K562 (cell line): Measurements from ENCODE around the gene CD96. TPM values are rescaled to one million over a fixed set of nuclear protein-coding genes. Genes with fewer than 3 reads are reported as not detected.

Source experiments
- ATAC-seq: fragments of 200-7000 bp; cut with Tn5 transposase; 3 replicates; pipeline ENCODE4 v1.9.1; 2020; ENCODE audit warnings: moderate library complexity
- BruUV-seq: library from RNA; stranded (reverse); fragments of 400-500 nt; replicated peaks from 2 replicates; lab custom pipeline; 2021; lab: Mats Ljungman, UMichigan
- CTCF ChIA-PET: fragments of 300-600 bp; formaldehyde crosslinking; extraction: SDS; loops from one replicate; lab custom pipeline; 2021; ENCODE audit warnings: low intra/inter-chr PET ratio; lab: Yijun Ruan, JAX
- POLR2A ChIA-PET: fragments of 300-600, 350-650 bp; sonication (Branson Sonifier 250); formaldehyde crosslinking; extraction: SDS; loops from one replicate; lab custom pipeline; 2021; ENCODE audit warnings: antibody characterized with exemption, inconsistent platforms; lab: Yijun Ruan, JAX
- DNase-seq, 4 experiments: peaks; one replicate each; pipeline versions ENCODE4 v3.0.0 to v3.0.0-alpha.2; 2011 to 2018; ENCODE audit warnings: low spot score in 3 of 4, mixed read lengths in 3 of 4; ENCODE audit errors: extremely low read depth in 1 of 4
- FAIRE-seq: peaks from 2 replicates; lab custom pipeline; 2011; peaks lifted over from hg19 to GRCh38; lab: Jason Lieb, UNC
- H2AFZ ChIP-seq: 2 replicates; pipeline ENCODE4 v1.6.0; 2011; ENCODE audit warnings: low read depth, low read length, control low read depth, inconsistent platforms
- H3K27ac ChIP-seq: fragments of 200-600 bp; 3 replicates; pipeline ENCODE4 v1.8.0; 2011; ENCODE audit warnings: low read depth, mild to moderate bottlenecking, control low read depth, inconsistent platforms, low read length, moderate library complexity, mixed read lengths; ENCODE audit errors: extremely low read depth
- H3K27me3 ChIP-seq, 2 experiments: fragments of 300-600 bp in 1 of 2; 2 replicates in 1 of 2; 3 replicates in 1 of 2; pipeline versions ENCODE4 v1.6.0 to v1.8.0; 2011; ENCODE audit warnings: inconsistent platforms in 2 of 2, low read length in 2 of 2, mild to moderate bottlenecking in 1 of 2, mixed read lengths in 1 of 2, moderate library complexity in 1 of 2; ENCODE audit not compliant: control insufficient read depth in 2 of 2, insufficient read depth in 2 of 2
- H3K36me3 ChIP-seq: fragments of 300-600 bp; 3 replicates; pipeline ENCODE4 v1.8.0; 2011; ENCODE audit warnings: mild to moderate bottlenecking, low read length, inconsistent platforms; ENCODE audit not compliant: control insufficient read depth, insufficient read depth
- H3K4me1 ChIP-seq, 2 experiments: fragments of 200-600 bp in 1 of 2; replicated peaks in 1 of 2; 2 replicates in 1 of 2; 3 replicates in 1 of 2; pipeline versions ENCODE4 v1.5.1 to v1.8.0; 2011; ENCODE audit warnings: inconsistent platforms in 2 of 2, low read length in 2 of 2, mild to moderate bottlenecking in 1 of 2, mixed read lengths in 1 of 2, moderate library complexity in 1 of 2; ENCODE audit not compliant: control insufficient read depth in 2 of 2, insufficient read depth in 2 of 2
- H3K4me2 ChIP-seq: 2 replicates; pipeline ENCODE4 v1.6.1; 2011; ENCODE audit warnings: low read length, control low read depth, inconsistent platforms, mixed read lengths; ENCODE audit not compliant: insufficient read depth
- H3K4me3 ChIP-seq: fragments of 200-600 bp; sonication (generic), shearing (Covaris generic); 2 replicates; pipeline ENCODE4 v1.5.1; 2016; ENCODE audit warnings: control low read depth, inconsistent platforms
- H3K79me2 ChIP-seq: fragments of 200-600 bp; 3 replicates; pipeline ENCODE4 v1.8.0; 2011; ENCODE audit warnings: low read length, inconsistent platforms; ENCODE audit not compliant: control insufficient read depth, insufficient read depth
- H3K9ac ChIP-seq, 2 experiments: 2 replicates each; pipeline versions ENCODE4 v1.6.0 to v1.6.1; 2011; ENCODE audit warnings: low read depth in 2 of 2, low read length in 2 of 2, control low read depth in 1 of 2, inconsistent platforms in 1 of 2, mild to moderate bottlenecking in 1 of 2, mixed read lengths in 1 of 2; ENCODE audit not compliant: insufficient read depth in 1 of 2
- H3K9me1 ChIP-seq: one replicate; pipeline ENCODE4 v1.6.0; 2011; ENCODE audit warnings: inconsistent platforms, mild to moderate bottlenecking, low read length, moderate library complexity; ENCODE audit not compliant: control insufficient read depth, insufficient read depth
- H3K9me3 ChIP-seq: replicated peaks from 2 replicates; pipeline ENCODE4 v1.5.1; 2011; ENCODE audit warnings: low read depth, low read length, inconsistent platforms; ENCODE audit not compliant: control insufficient read depth, insufficient read depth
- H4K20me1 ChIP-seq: replicated peaks from 2 replicates; pipeline ENCODE4 v1.6.1; 2011; ENCODE audit warnings: low read length, inconsistent platforms, mixed read lengths; ENCODE audit not compliant: control insufficient read depth, insufficient read depth
- L3MBTL2 ChIP-seq: fragments of 450-650 bp; IDR thresholded peaks from 2 replicates; pipeline ENCODE4 v1.6.1; 2016; ENCODE audit warnings: mild to moderate bottlenecking, moderate library complexity
- OTX1 ChIP-seq: fragments of 450-650 bp; formaldehyde crosslinking; IDR thresholded peaks from 2 replicates; pipeline ENCODE4 v1.4.0; 2022; ENCODE audit warnings: mild to moderate bottlenecking
- PTBP1 ChIP-seq: fragments of 200-400 bp; formaldehyde crosslinking; IDR thresholded peaks from 2 replicates; pipeline ENCODE4 v1.6.1; 2017; ENCODE audit warnings: low read depth, low read length
- RB1 ChIP-seq: fragments of 450-650 bp; IDR thresholded peaks from 2 replicates; pipeline ENCODE4 v1.6.1; 2017; ENCODE audit warnings: low read depth, mild to moderate bottlenecking
- RFX5 ChIP-seq: IDR thresholded peaks from 2 replicates; pipeline ENCODE4 v1.6.1; 2011; ENCODE audit warnings: low read depth, mild to moderate bottlenecking, improper control_type of control experiment, low read length
- ZNF561 ChIP-seq: fragments of 450-650 bp; formaldehyde crosslinking; conservative IDR thresholded peaks from 2 replicates; pipeline ENCODE4 v1.4.0; 2020; ENCODE audit warnings: mild to moderate bottlenecking, moderate library complexity
- in situ Hi-C: fragments of 300-500 bp; cut with MboI; formaldehyde crosslinking; loops from 4 replicates; pipeline ENCODE4 v1.15.0; 2018; ENCODE audit warnings: inconsistent platforms, mixed read lengths
- intact Hi-C: fragments of 100-400 bp; cut with micrococcal nuclease; formaldehyde crosslinking; loops from 2 replicates; pipeline ENCODE4 v1.14.2; 2022
- polyA plus RNA-seq, 8 experiments: library from polyadenylated mRNA; depleted of rRNA in 4 of 8; stranded (reverse) in 5 of 8; unstranded in 3 of 8; fragments of >200 nt; fragmentation: Nextera tagmentation in 2 of 8; fragmentation: Illumina TruSeq in 1 of 8; extraction: Ambion mirVana in 2 of 8; extraction: Trizol in 1 of 8; gene quantifications; 2 replicates each; pipeline versions ENCODE4 v1.2.1 to v1.2.3, GENCODE V29; 2011 to 2014; ENCODE audit warnings: inconsistent platforms in 1 of 8, missing spikeins in 1 of 8
- total RNA-seq, 7 experiments: library from RNA; depleted of rRNA in 6 of 7; stranded (reverse); fragments of >200 nt in 6 of 7; fragmentation: Illumina TruSeq in 2 of 7; extraction: Trizol in 2 of 7; gene quantifications; 2 replicates each; pipeline versions ENCODE4 v1.2.1 to v1.2.3, GENCODE V29; 2011 to 2021; ENCODE audit warnings: low replicate concordance in 1 of 7
- TF ChIP-seq, protein P1 (sequence below): fragments of 450-650 bp; formaldehyde crosslinking; IDR thresholded peaks from 2 replicates; pipeline ENCODE4 v1.4.0; 2022; ENCODE audit warnings: missing genetic modification characterization
- TF ChIP-seq, protein P2 (sequence below): fragments of 250-450 bp; sonication (Bioruptor Pico); IDR thresholded peaks from 2 replicates; pipeline ENCODE4 v1.5.0; 2021
- TF ChIP-seq, protein P3 (sequence below): fragments of 250-450 bp; sonication (Bioruptor Pico); IDR thresholded peaks from 2 replicates; pipeline ENCODE4 v1.5.0; 2021; ENCODE audit warnings: mild to moderate bottlenecking, moderate library complexity

CD96 gene
- total and polyA plus RNA-seq, 9 of the 15 experiments (the other 6 are each of a cell fraction or from before 2014, with no cell fraction given) = 0.32 to 5.7 (median 1.2) TPM

DNA sequence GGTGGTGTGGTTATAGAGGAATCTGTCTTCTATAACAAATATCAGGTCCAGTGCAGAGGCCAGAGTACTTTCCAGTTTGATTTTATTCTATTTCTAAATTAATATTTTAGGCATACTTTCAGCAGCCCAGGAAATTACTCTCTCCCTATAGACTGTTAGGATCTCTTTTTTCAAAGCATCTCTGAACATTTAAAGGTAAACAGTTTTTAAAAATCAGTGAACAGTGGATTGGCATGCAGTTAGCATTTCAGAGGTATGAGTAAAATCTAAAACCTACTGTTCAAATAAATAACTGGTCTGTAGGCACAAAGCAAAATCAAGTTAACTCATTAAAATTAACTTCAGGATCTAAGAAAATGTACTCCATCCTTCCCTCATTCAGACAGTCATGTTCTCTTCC, 50.1 kb downstream of the CD96 start:
- POLR2A ChIA-PET = no interaction called here
- FAIRE-seq (no peak), DNase-seq (no peak), ATAC-seq (no peak)
- in situ Hi-C loops = no loop called here
- no peaks in the 10 kb centered on the region for H3K9me3 ChIP-seq
- no peaks in the 10 kb centered on the region for H3K36me3 ChIP-seq
- no peak overlapping the region for H3K27ac ChIP-seq
- H3K79me2 ChIP-seq = no peaks in the 10 kb centered on the region
- H3K4me3 ChIP-seq = no peak overlapping the region
- H3K9me1 ChIP-seq = no peaks in the 10 kb centered on the region
- BruUV-seq = no TSS peak
- H3K9ac ChIP-seq = no peak overlapping the region
- TF ChIP-seq OTX1 (CRISPR knock-in tag) (no peak), PTBP1 (no peak), ZNF561 (CRISPR knock-in tag) (no peak), RB1 (no peak), RFX5 (no peak), L3MBTL2 (no peak)
- TF ChIP-seq, protein P1, sequence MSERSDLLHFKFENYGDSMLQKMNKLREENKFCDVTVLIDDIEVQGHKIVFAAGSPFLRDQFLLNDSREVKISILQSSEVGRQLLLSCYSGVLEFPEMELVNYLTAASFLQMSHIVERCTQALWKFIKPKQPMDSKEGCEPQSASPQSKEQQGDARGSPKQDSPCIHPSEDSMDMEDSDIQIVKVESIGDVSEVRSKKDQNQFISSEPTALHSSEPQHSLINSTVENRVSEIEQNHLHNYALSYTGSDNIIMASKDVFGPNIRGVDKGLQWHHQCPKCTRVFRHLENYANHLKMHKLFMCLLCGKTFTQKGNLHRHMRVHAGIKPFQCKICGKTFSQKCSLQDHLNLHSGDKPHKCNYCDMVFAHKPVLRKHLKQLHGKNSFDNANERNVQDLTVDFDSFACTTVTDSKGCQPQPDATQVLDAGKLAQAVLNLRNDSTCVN = no peak
- TF ChIP-seq, protein P2, sequence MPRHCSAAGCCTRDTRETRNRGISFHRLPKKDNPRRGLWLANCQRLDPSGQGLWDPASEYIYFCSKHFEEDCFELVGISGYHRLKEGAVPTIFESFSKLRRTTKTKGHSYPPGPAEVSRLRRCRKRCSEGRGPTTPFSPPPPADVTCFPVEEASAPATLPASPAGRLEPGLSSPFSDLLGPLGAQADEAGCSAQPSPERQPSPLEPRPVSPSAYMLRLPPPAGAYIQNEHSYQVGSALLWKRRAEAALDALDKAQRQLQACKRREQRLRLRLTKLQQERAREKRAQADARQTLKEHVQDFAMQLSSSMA (CRISPR knock-in tag) = no peak
- TF ChIP-seq, protein P3, sequence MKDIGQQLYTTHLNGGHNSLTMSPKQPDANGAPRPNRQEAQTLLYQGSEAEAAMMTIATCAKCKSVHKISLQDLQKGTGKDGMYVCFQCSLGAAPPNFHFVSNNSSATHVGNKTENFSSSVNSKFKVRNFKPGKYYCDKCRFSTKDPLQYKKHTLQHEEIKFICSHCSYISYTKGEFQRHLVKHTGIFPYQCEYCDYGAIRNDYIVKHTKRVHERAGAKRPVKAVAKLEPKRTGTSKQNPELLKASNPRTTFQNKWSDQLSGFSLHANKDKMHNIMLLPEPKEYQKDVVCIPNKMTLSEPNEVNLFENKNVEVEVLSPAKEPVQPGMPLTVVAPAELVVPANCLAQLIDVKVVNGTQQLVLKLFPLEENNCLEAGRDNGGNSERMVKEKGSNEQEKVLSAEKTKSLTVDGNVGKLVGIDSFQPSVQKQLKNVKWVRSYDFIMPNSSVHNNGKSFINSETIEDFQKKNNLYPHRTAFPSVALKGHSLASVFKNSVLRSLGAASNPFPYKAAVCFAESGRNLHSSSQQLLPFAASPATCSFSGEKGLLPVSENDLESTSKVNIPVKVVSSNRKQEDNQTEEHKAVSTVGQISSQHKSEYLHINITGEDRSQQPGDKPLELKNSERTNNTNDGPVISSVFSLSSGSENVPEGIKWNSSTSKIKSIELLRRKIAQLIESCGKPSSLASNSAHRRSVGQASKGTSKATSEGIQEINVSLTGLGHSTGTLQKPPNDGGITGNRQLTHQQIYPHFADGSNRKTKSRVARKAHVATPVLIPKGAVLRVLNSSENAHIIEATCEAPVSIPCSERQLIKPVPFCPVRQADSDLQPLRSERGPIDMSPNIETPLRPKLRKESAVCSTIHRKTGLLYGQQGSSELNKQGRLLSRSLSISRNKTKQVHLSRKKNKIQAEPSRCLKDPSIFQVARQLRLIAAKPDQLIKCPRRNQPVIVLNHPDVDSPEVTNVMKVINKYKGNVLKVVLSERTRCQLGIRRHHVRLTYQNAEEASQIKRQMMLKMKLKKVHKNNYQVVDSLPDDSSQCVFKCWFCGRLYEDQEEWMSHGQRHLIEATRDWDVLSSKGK (CRISPR knock-in tag) = no peak
- TF ChIP-seq, all 486 proteins: peak for 0
- intact Hi-C loops = no loop called here
- Histone ChIP-seq H3K4me2 (no peak overlapping the region), H3K4me1 (no peaks in the 10 kb centered on the region), H2AFZ (no peak overlapping the region), H3K27me3 (no peaks in the 10 kb centered on the region), H4K20me1 (no peaks in the 10 kb centered on the region)
- CTCF ChIA-PET = no interaction called here
